Measurements from ENCODE around the gene LITAFD. TPM values are rescaled to one million over a fixed set of nuclear protein-coding genes. Genes with fewer than 3 reads are reported as not detected.

The LITAFD gene
- total RNA-seq, 4 donors from 2014 or later: not detected

DNA sequence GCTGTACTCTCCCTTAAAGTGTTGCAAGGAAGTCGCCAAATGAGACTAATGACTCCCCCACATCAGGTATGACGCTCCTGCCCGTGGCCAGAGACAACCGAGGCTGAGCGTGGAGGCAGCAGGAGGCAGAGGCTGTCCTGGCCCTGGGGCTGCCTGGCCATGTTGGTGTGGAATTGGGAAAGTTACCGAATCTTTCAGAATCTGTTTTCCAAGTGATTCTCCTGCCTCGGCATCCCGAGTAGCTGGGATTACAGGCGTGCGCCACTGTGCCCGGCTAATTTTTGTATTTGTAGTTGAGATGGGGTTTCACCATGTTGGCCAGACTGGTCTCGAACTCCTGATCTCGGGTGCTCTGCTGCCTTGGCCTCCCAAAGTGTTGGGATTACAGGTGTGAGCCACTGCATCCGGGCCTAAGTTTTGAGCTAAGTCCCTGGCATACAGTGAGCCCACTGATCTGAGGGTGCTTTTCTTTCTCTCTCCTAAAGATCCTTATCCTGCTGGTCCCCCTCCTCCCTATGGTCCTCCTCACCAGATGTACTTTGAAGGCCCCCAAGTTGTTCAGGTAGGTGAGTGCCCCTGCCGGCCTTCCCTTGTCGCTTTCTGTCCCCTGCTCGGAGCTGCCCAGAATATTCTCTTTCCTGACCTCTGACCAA lies 700 bp downstream of the LITAFD start:
- peaks cover 0 to 27% (median 0%) of the 10 kb centered on the region in 4 donors for H3K27me3 ChIP-seq
- DNase-seq: no peak
- H3K4me3 ChIP-seq: no peak overlapping the region
- H3K36me3 ChIP-seq: no peaks in the 10 kb centered on the region
- 84 to 88% methylated on average over 14 to 15 of the region's 17 CpGs for WGBS, 2 donors
- H3K9me3 ChIP-seq: no peaks in the 10 kb centered on the region
- no peak for TF ChIP-seq POLR2A (IDR thresholded peaks at IDR 0.05)
- TF ChIP-seq, protein P1, sequence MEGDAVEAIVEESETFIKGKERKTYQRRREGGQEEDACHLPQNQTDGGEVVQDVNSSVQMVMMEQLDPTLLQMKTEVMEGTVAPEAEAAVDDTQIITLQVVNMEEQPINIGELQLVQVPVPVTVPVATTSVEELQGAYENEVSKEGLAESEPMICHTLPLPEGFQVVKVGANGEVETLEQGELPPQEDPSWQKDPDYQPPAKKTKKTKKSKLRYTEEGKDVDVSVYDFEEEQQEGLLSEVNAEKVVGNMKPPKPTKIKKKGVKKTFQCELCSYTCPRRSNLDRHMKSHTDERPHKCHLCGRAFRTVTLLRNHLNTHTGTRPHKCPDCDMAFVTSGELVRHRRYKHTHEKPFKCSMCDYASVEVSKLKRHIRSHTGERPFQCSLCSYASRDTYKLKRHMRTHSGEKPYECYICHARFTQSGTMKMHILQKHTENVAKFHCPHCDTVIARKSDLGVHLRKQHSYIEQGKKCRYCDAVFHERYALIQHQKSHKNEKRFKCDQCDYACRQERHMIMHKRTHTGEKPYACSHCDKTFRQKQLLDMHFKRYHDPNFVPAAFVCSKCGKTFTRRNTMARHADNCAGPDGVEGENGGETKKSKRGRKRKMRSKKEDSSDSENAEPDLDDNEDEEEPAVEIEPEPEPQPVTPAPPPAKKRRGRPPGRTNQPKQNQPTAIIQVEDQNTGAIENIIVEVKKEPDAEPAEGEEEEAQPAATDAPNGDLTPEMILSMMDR (IDR thresholded peaks at IDR 0.05): no peak
- H3K27ac ChIP-seq: no peak overlapping the region
- H3K4me1 ChIP-seq: peaks cover 21 to 59% (median 40%) of the 10 kb centered on the region in 3 donors
- intact Hi-C loops (cut with DNase I): loop anchor here (5.0 kb wide), 1 partner anchor 316 kb away; no protein-coding TSS in a partner anchor

GRCh38 chr16:8885674-8886592 lies 3.8 kb downstream of the LITAFD start:
- Histone ChIP-seq H3K9me3 (no peaks in the 10 kb centered on the region), H3K4me1 (peaks cover 13 to 53% (median 27%) of the 10 kb centered on the region in 3 donors), H3K27me3 (peaks cover 0 to 27% (median 0%) of the 10 kb centered on the region in 4 donors), H3K36me3 (peaks cover 8 to 21% (median 9%) of the 10 kb centered on the region in 3 donors), H3K27ac (no peak overlapping the region), H3K4me3 (no peak overlapping the region)
- intact Hi-C loops (cut with DNase I): loop anchor here (5.0 kb wide), 1 partner anchor 229 kb away; no protein-coding TSS in a partner anchor
- DNase-seq: no peak
- WGBS, 2 donors: 10 to 17% methylated on average over 15 to 17 of the region's 20 CpGs
- TF ChIP-seq POLR2A (IDR thresholded peaks at IDR 0.05): no peak
- TF ChIP-seq, protein P1 (IDR thresholded peaks at IDR 0.05): no peak

DNA sequence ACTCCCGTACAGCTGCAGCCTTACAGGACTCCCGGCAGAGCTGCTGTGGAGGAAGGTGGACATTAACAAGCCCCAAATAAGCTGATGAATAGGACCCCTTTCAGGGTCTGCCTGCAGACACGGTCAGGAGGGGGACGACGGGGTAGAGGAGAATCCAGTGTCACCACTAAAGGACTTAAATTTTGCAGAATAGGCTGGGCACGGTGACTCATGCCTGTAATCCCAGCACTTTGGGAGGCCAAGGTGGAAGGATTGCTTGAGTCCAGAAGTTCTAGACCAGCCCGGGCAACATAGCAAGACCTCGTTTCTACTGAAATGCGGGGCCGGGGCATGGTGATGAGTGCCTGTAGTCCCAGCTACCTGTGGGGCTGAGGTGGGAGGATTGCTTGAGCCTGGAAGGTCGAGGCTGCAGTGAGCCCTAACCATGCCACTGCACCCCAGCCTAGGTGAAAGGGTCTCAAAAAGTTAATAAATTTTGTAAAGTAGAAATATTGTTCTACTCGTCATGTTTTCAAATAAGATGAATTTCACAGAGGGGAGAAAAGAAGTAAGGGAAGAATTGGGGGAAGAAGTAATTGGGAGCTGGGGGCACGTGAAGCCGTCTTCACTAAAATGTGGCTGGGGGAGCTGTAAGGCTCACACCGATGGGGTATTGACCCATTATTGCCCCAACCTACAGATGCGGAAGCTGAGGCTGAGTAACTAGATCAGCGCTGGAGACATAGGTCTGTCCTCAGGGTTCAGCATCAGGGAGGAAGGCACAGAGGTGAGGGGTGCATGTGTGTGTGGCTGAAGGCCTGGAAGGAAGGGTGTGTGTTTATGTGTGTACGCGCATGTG lies 4.7 kb downstream of the LITAFD start:
- intact Hi-C loops (cut with DNase I): loop anchor here (5.0 kb wide), 1 partner anchor 230 kb away; no protein-coding TSS in a partner anchor
- no peaks in the 10 kb centered on the region for H3K9me3 ChIP-seq
- H3K4me1 ChIP-seq: peaks cover 13 to 53% (median 27%) of the 10 kb centered on the region in 3 donors
- TF ChIP-seq, protein P1 (IDR thresholded peaks at IDR 0.05): no peak
- no peak for TF ChIP-seq POLR2A (IDR thresholded peaks at IDR 0.05)
- H3K4me3 ChIP-seq: no peak overlapping the region
- no peak overlapping the region for H3K27ac ChIP-seq
- H3K36me3 ChIP-seq: peaks cover 8 to 30% (median 18%) of the 10 kb centered on the region in 3 donors
- H3K27me3 ChIP-seq: peaks cover 0 to 27% (median 0%) of the 10 kb centered on the region in 4 donors
- 62 to 64% methylated on average over 15 of the region's 19 CpGs for WGBS, 2 donors
- no peak for DNase-seq

DNA sequence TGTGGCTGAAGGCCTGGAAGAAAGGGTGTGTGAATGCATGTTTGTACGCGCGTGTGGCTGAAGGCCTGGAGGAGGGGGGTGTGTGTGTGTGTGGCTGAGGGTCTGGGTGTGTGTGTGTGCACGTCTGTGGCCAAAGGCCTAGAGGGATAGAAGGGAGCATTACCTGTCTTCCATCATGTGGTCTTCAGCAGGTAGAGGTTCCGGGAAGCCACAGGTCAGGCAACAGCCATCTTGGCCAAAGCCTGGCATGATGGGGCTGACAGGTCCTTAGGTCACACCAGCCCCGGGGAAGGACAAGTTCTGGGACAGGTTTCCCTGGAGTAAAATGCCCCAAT lies 5.2 kb downstream of the LITAFD start:
- Histone ChIP-seq H3K27me3 (peaks cover 0 to 26% (median 0%) of the 10 kb centered on the region in 4 donors), H3K4me1 (peaks cover 13 to 53% (median 27%) of the 10 kb centered on the region in 3 donors), H3K27ac (no peak overlapping the region), H3K4me3 (no peak overlapping the region), H3K9me3 (no peaks in the 10 kb centered on the region), H3K36me3 (peaks cover 8 to 35% (median 21%) of the 10 kb centered on the region in 3 donors)
- TF ChIP-seq, protein P1 (IDR thresholded peaks at IDR 0.05): no peak
- no peak for TF ChIP-seq POLR2A (IDR thresholded peaks at IDR 0.05)
- no peak for DNase-seq
- 78 to 87% methylated on average over 5 to 6 of the region's 6 CpGs for WGBS, 2 donors
- intact Hi-C loops (cut with DNase I): loop anchor here (5.0 kb wide), 1 partner anchor 230 kb away; no protein-coding TSS in a partner anchor
